CD14-positive monocyte (primary cell): ENCODE data around the gene DDX39A. TPM values are rescaled to one million over a fixed set of nuclear protein-coding genes. Genes with fewer than 3 reads are reported as not detected.

Source experiments
- DNase-seq, 3 donors: peaks; one replicate each; pipeline ENCODE4 v3.0.0-alpha.2; 2011 to 2022
- H2AFZ ChIP-seq: 2 replicates; pipeline ENCODE4 v1.6.0; 2012; ENCODE audit warnings: mild to moderate bottlenecking, low read depth, low read length, inconsistent platforms; ENCODE audit not compliant: insufficient read depth, poor library complexity, severe bottlenecking
- H3K27ac ChIP-seq, 2 donors: 1 replicate in 1 of 2; 2 replicates in 1 of 2; pipeline ENCODE4 v1.5.1; 2012 to 2013; ENCODE audit warnings: low read length in 2 of 2, control low read depth in 1 of 2, inconsistent platforms in 1 of 2, low read depth in 1 of 2, mild to moderate bottlenecking in 1 of 2
- H3K27me3 ChIP-seq, 2 donors: one replicate each; pipeline versions ENCODE4 v1.6.0 to v1.6.1; 2011 to 2013; ENCODE audit warnings: low read length in 2 of 2; ENCODE audit not compliant: control insufficient read depth in 2 of 2, insufficient read depth in 2 of 2
- H3K36me3 ChIP-seq, 2 donors: replicated peaks in 1 of 2; 1 replicate in 1 of 2; 2 replicates in 1 of 2; pipeline versions ENCODE4 v1.5.1 to v1.6.1; 2012 to 2013; ENCODE audit warnings: low read length in 2 of 2, control low read depth in 1 of 2, inconsistent platforms in 1 of 2, mild to moderate bottlenecking in 1 of 2; ENCODE audit not compliant: insufficient read depth in 2 of 2, control insufficient read depth in 1 of 2
- H3K4me1 ChIP-seq, 2 donors: 1 replicate in 1 of 2; 2 replicates in 1 of 2; pipeline versions ENCODE4 v1.5.1 to v1.6.1; 2012 to 2013; ENCODE audit warnings: low read length in 2 of 2, control low read depth in 1 of 2, inconsistent platforms in 1 of 2, mild to moderate bottlenecking in 1 of 2, moderate library complexity in 1 of 2; ENCODE audit not compliant: insufficient read depth in 2 of 2, control insufficient read depth in 1 of 2
- H3K4me2 ChIP-seq: replicated peaks from 2 replicates; pipeline ENCODE3; 2012; ENCODE audit warnings: low read length, moderate library complexity, mild to moderate bottlenecking; ENCODE audit not compliant: poor library complexity, severe bottlenecking; ENCODE audit errors: extremely low read depth
- H3K4me3 ChIP-seq, 3 experiments: fragments of 200-600 bp in 1 of 3; sonication (generic) in 1 of 3; replicated peaks in 1 of 3; 1 replicate in 2 of 3; 2 replicates in 1 of 3; pipeline ENCODE4 v1.5.1; 2011 to 2013; ENCODE audit warnings: low read length in 3 of 3, mild to moderate bottlenecking in 3 of 3, control low read depth in 2 of 3, low read depth in 2 of 3, inconsistent platforms in 1 of 3, moderate library complexity in 1 of 3
- H3K79me2 ChIP-seq: 2 replicates; pipeline ENCODE4 v1.6.0; 2012; ENCODE audit warnings: mild to moderate bottlenecking, control low read depth, inconsistent platforms, low read length, moderate library complexity; ENCODE audit not compliant: insufficient read depth
- H3K9ac ChIP-seq: 2 replicates; pipeline ENCODE4 v1.6.0; 2017; ENCODE audit warnings: low read length, mild to moderate bottlenecking; ENCODE audit not compliant: insufficient read depth, poor library complexity, severe bottlenecking
- H3K9me3 ChIP-seq, 2 donors: replicated peaks in 1 of 2; 1 replicate in 1 of 2; 2 replicates in 1 of 2; pipeline versions ENCODE4 v1.5.1 to v1.6.1; 2012 to 2013; ENCODE audit warnings: low read length in 2 of 2, control low read depth in 1 of 2; ENCODE audit not compliant: control insufficient read depth in 1 of 2, insufficient read depth in 1 of 2
- H4K20me1 ChIP-seq: 2 replicates; pipeline ENCODE4 v1.6.0; 2012; ENCODE audit warnings: mild to moderate bottlenecking, low read length, control low read depth, moderate library complexity; ENCODE audit not compliant: insufficient read depth
- H3K27ac Mint-ChIP-seq, 7 donors: one replicate each; pipeline ENCODE4 v1.8.0; 2020; ENCODE audit warnings: mild to moderate bottlenecking in 7 of 7, mixed read lengths in 7 of 7, moderate library complexity in 6 of 7, inconsistent platforms in 2 of 7
- H3K27me3 Mint-ChIP-seq, 3 donors: one replicate each; pipeline ENCODE4 v1.8.0; 2021 to 2022; ENCODE audit warnings: low read depth in 3 of 3, mild to moderate bottlenecking in 3 of 3, mixed read lengths in 3 of 3, moderate library complexity in 3 of 3, inconsistent platforms in 1 of 3
- H3K36me3 Mint-ChIP-seq, 2 donors: one replicate each; pipeline ENCODE4 v1.8.0; 2020; ENCODE audit warnings: mixed read lengths in 2 of 2, inconsistent platforms in 1 of 2, mild to moderate bottlenecking in 1 of 2
- H3K4me1 Mint-ChIP-seq: one replicate; pipeline ENCODE4 v1.8.0; 2020; ENCODE audit warnings: mild to moderate bottlenecking, mixed read lengths
- H3K4me3 Mint-ChIP-seq, 2 donors: one replicate each; pipeline ENCODE4 v1.8.0; 2020; ENCODE audit warnings: mild to moderate bottlenecking in 2 of 2, mixed read lengths in 2 of 2, moderate library complexity in 1 of 2
- H3K9me3 Mint-ChIP-seq, 7 donors: one replicate each; pipeline ENCODE4 v1.8.0; 2020 to 2022; ENCODE audit warnings: mixed read lengths in 7 of 7, mild to moderate bottlenecking in 6 of 7, moderate library complexity in 6 of 7, inconsistent platforms in 2 of 7
- CTCF ChIP-seq: fragments of 200-600 bp; IDR thresholded peaks from one replicate; pipeline ENCODE4 v1.8.0; 2022; ENCODE audit warnings: antibody characterized with exemption, mild to moderate bottlenecking
- WGBS: methylation state at CpG from one replicate; pipeline ENCODE4 v1.1.5; 2013; ENCODE audit warnings: missing lambda C conversion rate; ENCODE audit not compliant: insufficient coverage; 5-methylcytosine and 5-hydroxymethylcytosine counted together
- intact Hi-C, 2 donors: fragments of 100-400 bp; cut with micrococcal nuclease; formaldehyde crosslinking; loops; one replicate each; pipeline versions ENCODE4 v1.15.0 to v1.15.1; 2023
- polyA plus RNA-seq, 3 donors: library from polyadenylated mRNA; depleted of rRNA in 1 of 3; unstranded in 2 of 3; stranded (reverse) in 1 of 3; fragments of 300-500 nt in 2 of 3; fragments of >200 nt in 1 of 3; fragmentation: Illumina TruSeq in 2 of 3; gene quantifications; 1 replicate in 2 of 3; 2 replicates in 1 of 3; pipeline ENCODE4 v1.2.3, GENCODE V29; 2012 to 2021

DDX39A gene
- polyA plus RNA-seq, 3 donors = 78.7 to 187 (median 83.5) TPM

DNA sequence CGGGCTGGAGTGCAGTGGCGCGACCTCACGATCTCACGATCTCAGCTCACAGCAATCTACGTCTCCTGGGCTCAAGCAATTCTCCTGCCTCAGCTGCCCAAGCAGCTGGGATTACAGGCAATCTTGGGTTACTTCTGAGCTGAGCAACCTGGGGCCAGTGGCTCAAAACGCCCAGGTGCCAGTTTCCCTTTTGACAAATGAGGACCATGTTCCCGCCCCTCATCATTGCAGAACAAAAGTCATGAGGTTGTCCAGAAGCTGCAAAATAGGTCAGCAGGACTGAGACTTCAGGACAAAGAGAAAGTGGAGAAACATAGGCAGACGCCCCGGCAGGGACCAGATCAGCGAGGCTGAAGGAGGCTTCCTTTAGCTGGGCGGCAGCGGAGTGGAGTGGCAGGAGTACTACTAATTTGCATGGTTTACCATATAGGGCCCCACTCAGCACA, 41.2 kb downstream of the DDX39A start:
- no peak for TF ChIP-seq CTCF
- 90% methylated on average over 8 of the region's 13 CpGs for WGBS
- H3K4me3 Mint-ChIP-seq = no peak overlapping the region
- Histone ChIP-seq H3K36me3 (no peaks in the 10 kb centered on the region), H3K27ac (no peak overlapping the region), H3K27me3 (no peaks in the 10 kb centered on the region), H3K4me1 (peaks cover 60 to 75% of the 10 kb centered on the region in 2 donors), H3K4me2 (no peak overlapping the region), H3K9me3 (no peaks in the 10 kb centered on the region), H3K79me2 (peaks cover 27% of the 10 kb centered on the region), H3K9ac (no peak overlapping the region), H4K20me1 (no peaks in the 10 kb centered on the region), H2AFZ (no peak overlapping the region), H3K4me3 (no peak overlapping the region)
- peaks cover 55% of the 10 kb centered on the region for H3K4me1 Mint-ChIP-seq
- no peak for DNase-seq
- intact Hi-C loops = loop anchor here in 1 of 2 donors (10.0 kb wide), 1 partner anchor 407 kb away; no protein-coding TSS in a partner anchor
- peak overlapping the region in 2 of 7 donors; percentile 42 to 79 for H3K27ac Mint-ChIP-seq
- H3K27me3 Mint-ChIP-seq = peaks cover 0 to 3% (median 0%) of the 10 kb centered on the region in 3 donors
- peaks cover 1 to 4% of the 10 kb centered on the region in 2 donors for H3K36me3 Mint-ChIP-seq
- peaks cover 0 to 2% (median 0%) of the 10 kb centered on the region in 7 donors for H3K9me3 Mint-ChIP-seq

GRCh38 chr19:14375582-14376291, 43.4 kb downstream of the DDX39A start:
- Mint-ChIP-seq H3K4me3 (peak overlapping the region; percentile 71 to 79), H3K27ac (peak overlapping the region; percentile 96 to 99 (median 97)), H3K27me3 (peaks cover 0 to 6% (median 0%) of the 10 kb centered on the region in 3 donors), H3K9me3 (no peaks in the 10 kb centered on the region), H3K36me3 (peaks cover 1 to 2% of the 10 kb centered on the region in 2 donors), H3K4me1 (peaks cover 69% of the 10 kb centered on the region)
- intact Hi-C loops = loop anchor here in 1 of 2 donors (10.0 kb wide), 1 partner anchor 409 kb away; no protein-coding TSS in a partner anchor
- Histone ChIP-seq H2AFZ (peak overlapping the region; percentile 51), H3K9me3 (no peaks in the 10 kb centered on the region), H3K27me3 (no peaks in the 10 kb centered on the region), H3K36me3 (no peaks in the 10 kb centered on the region), H3K4me1 (peaks cover 75 to 83% of the 10 kb centered on the region in 2 donors), H3K4me2 (peak overlapping the region; percentile 47), H3K27ac (peak overlapping the region; percentile 91 to 92), H3K9ac (peak overlapping the region; percentile 57), H4K20me1 (no peaks in the 10 kb centered on the region), H3K79me2 (peaks cover 6% of the 10 kb centered on the region), H3K4me3 (peak overlapping the region in 2 of 3 experiments; percentile 10 to 40)
- no peak for TF ChIP-seq CTCF
- no peak for DNase-seq
- 25% methylated on average over 15 of the region's 17 CpGs for WGBS
